Ovary (tissue), 3 donors: ENCODE results near the gene COA8.

ENCODE experiments used
- CTCF ChIP-seq, 3 donors: fragments of 450-650 bp in 2 of 3; fragments of 200-600 bp in 1 of 3; IDR thresholded peaks; one replicate each; pipeline versions ENCODE4 v1.5.1 to v1.8.0; 2016 to 2022; ENCODE audit warnings: antibody characterized with exemption in 3 of 3, mild to moderate bottlenecking in 1 of 3
- EP300 ChIP-seq: sonication (generic); formaldehyde crosslinking; IDR thresholded peaks from one replicate; pipeline ENCODE4 v1.6.1; 2017; ENCODE audit warnings: antibody characterized with exemption
- POLR2A ChIP-seq: fragments of 450-650 bp; IDR thresholded peaks from one replicate; pipeline ENCODE4 v1.6.1; 2017; ENCODE audit warnings: antibody characterized with exemption, mild to moderate bottlenecking, moderate library complexity
- donor health status: DM: no; HTN: no; CAD: no.

DNA sequence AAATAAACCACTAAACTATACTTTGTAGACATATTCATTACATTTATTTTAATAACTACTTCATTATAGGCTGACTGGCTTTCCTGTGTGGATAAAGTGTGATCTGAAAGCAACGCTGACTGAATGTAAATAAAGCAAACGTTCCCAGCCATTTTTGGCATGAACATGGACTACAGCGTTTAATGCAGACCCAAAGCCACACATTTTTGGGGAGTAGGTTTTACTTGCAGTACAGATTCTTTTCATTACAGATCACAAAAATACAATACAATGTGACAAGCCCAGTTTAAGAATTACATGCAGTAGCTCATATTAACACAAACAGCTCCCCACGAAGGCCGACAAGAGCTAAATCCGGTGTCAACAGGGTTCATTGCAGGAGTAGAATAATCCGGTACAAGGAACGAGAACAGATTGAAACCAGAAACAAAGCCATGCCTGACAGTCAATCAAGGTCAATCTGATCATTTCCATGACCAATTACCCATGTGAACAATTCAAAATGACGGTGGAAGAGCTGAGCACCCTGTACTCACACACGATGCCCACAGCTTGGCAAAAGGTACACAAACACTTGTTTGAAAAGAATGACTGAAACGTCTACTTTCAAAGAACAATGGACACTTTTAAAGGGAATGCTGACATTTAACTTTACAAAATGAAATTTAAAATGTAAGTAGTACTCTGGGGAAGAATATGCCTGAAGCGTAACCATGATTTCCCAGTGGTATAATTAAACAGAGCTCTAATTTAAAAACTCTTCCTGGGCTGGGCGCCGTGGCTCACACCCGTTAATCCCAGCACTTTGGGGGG is 5.6 kb upstream of the COA8 start:
- TF ChIP-seq CTCF (IDR thresholded peaks at IDR 0.05) (no peak), EP300 (no peak), POLR2A (no peak)
